Right cardiac atrium (tissue), 5 donors: ENCODE data around the gene UST. TPM values are rescaled to one million over a fixed set of nuclear protein-coding genes. Genes with fewer than 3 reads are reported as not detected.
"Not testable (repeated sequence)": the region's sequence is repeated elsewhere in the genome, so short reads cannot be mapped to it uniquely, and the experiment has no call there.

Experiments
- ATAC-seq, 2 donors: fragments of 200-7000 bp; cut with Tn5 transposase; one replicate each; pipeline versions ENCODE4 v1.8.0 to v1.9.1; 2020; ENCODE audit warnings: moderate library complexity in 2 of 2, mild to moderate bottlenecking in 1 of 2
- DNase-seq, 3 donors: peaks; one replicate each; pipeline ENCODE4 v3.0.0-alpha.2; 2020
- H3K27ac ChIP-seq: one replicate; pipeline ENCODE4 v1.5.1; 2013; ENCODE audit warnings: mild to moderate bottlenecking, low read length, control low read depth, moderate library complexity
- H3K27me3 ChIP-seq: one replicate; pipeline ENCODE4 v1.6.1; 2013; ENCODE audit not compliant: control insufficient read depth, insufficient read depth
- H3K4me1 ChIP-seq: one replicate; pipeline ENCODE4 v1.6.1; 2013; ENCODE audit warnings: low read length; ENCODE audit not compliant: control insufficient read depth, insufficient read depth
- H3K4me3 ChIP-seq: one replicate; pipeline ENCODE4 v1.5.1; 2013; ENCODE audit warnings: low read length, control low read depth
- H3K9me3 ChIP-seq: one replicate; pipeline ENCODE4 v1.6.1; 2013; ENCODE audit warnings: low read length; ENCODE audit not compliant: control insufficient read depth
- WGBS: extraction: QIAGEN DNeasy Blood & Tissue Kit; methylation state at CpG from one replicate; pipeline ENCODE4 v1.1.7; 2013; 5-methylcytosine and 5-hydroxymethylcytosine counted together
- intact Hi-C, 4 donors: fragments of 100-400 bp; cut with DNase I; formaldehyde crosslinking; loops; one replicate each; pipeline versions ENCODE4 v1.11.0 to v1.14.0; 2022 to 2023
- polyA plus RNA-seq: library from polyadenylated mRNA; stranded (reverse); fragments of 200-250 nt; gene quantifications from one replicate; pipeline ENCODE4 v1.2.3, GENCODE V29; 2013
- total RNA-seq, 4 donors: library from RNA; stranded (reverse); fragmentation: NEBNext Ultra II Directional; extraction: Animal tissue kit (Norgen Biotek cat#: 25700); gene quantifications; one replicate each; pipeline ENCODE4 v1.2.1, GENCODE V29; 2021
- donor health status: healthy with polysubstance abuse.
- donor health status: DM: no; HTN: yes; CAD: no.
- donor health status: DM: no; HTN: no; CAD: no.
- donor health status: DM: no; HTN: yes; CAD: no; lungs with severe emphysema.
- donor health status: DM: yes; HTN: yes; CAD: no.

UST gene
- total and polyA plus RNA-seq, 5 donors = 4.4 to 5.9 (median 5.1) TPM

GRCh38 chr6:148907573-148907972 is 160.7 kb downstream of the UST start:
- DNase-seq (no peak), ATAC-seq (no peak)
- Histone ChIP-seq H3K4me1 (no peaks in the 10 kb centered on the region), H3K27me3 (no peaks in the 10 kb centered on the region), H3K4me3 (no peak overlapping the region), H3K9me3 (no peaks in the 10 kb centered on the region), H3K27ac (no peak overlapping the region)
- 93% methylated on average over 4 of the region's 4 CpGs for WGBS
- intact Hi-C loops = no loop called here

GRCh38 chr6:148912252-148912651 is 165.4 kb downstream of the UST start:
- no peak for DNase-seq
- ATAC-seq = no peak
- intact Hi-C loops = no loop called here
- Histone ChIP-seq H3K27me3 (no peaks in the 10 kb centered on the region), H3K4me1 (no peaks in the 10 kb centered on the region), H3K4me3 (no peak overlapping the region), H3K9me3 (no peaks in the 10 kb centered on the region), H3K27ac (no peak overlapping the region)
- WGBS = 83% methylated on average over 5 of the region's 5 CpGs

- Histone ChIP-seq H3K4me1 (no peaks in the 10 kb centered on the region), H3K27me3 (no peaks in the 10 kb centered on the region), H3K9me3 (no peaks in the 10 kb centered on the region), H3K27ac (no peak overlapping the region), H3K4me3 (no peak overlapping the region)
- no peak for ATAC-seq
- DNase-seq = no peak
- intact Hi-C loops = no loop called here
- WGBS = 43% methylated on average over 1 of the region's 1 CpG
These were observed 169.0 kb downstream of the UST start for GRCh38 chr6:148915810-148916209.

- H3K27me3 ChIP-seq, H3K4me1 ChIP-seq, H3K9me3 ChIP-seq, H3K27ac ChIP-seq, ATAC-seq, DNase-seq, H3K4me3 ChIP-seq, intact Hi-C loops: not testable (repeated sequence)
- WGBS = 92% methylated on average over 10 of the region's 10 CpGs
These were observed 169.7 kb downstream of the UST start for GRCh38 chr6:148916485-148916884.

GRCh38 chr6:148924226-148925012 is 177.6 kb downstream of the UST start:
- intact Hi-C loops = no loop called here
- Histone ChIP-seq H3K4me3 (no peak overlapping the region), H3K9me3 (no peaks in the 10 kb centered on the region), H3K27me3 (no peaks in the 10 kb centered on the region), H3K4me1 (no peaks in the 10 kb centered on the region), H3K27ac (no peak overlapping the region)
- ATAC-seq (no peak), DNase-seq (no peak)
- WGBS = 68% methylated on average over 8 of the region's 8 CpGs

GRCh38 chr6:148925701-148926100 is 178.9 kb downstream of the UST start:
- Histone ChIP-seq H3K27ac (no peak overlapping the region), H3K27me3 (no peaks in the 10 kb centered on the region), H3K9me3 (no peaks in the 10 kb centered on the region), H3K4me1 (no peaks in the 10 kb centered on the region), H3K4me3 (no peak overlapping the region)
- DNase-seq = no peak
- intact Hi-C loops = no loop called here
- no peak for ATAC-seq
- 88% methylated on average over 2 of the region's 2 CpGs for WGBS

- H3K27ac ChIP-seq = no peak overlapping the region
- 82% methylated on average over 2 of the region's 2 CpGs for WGBS
- no peak overlapping the region for H3K4me3 ChIP-seq
- intact Hi-C loops = no loop called here
- H3K4me1 ChIP-seq = no peaks in the 10 kb centered on the region
- ATAC-seq = no peak
- no peak for DNase-seq
- H3K9me3 ChIP-seq = no peaks in the 10 kb centered on the region
- H3K27me3 ChIP-seq = no peaks in the 10 kb centered on the region
These were observed 179.6 kb downstream of the UST start for GRCh38 chr6:148926478-148926877.

- 91% methylated on average over 1 of the region's 1 CpG for WGBS
- intact Hi-C loops = no loop called here
- no peak overlapping the region for H3K27ac ChIP-seq
- H3K4me1 ChIP-seq = no peaks in the 10 kb centered on the region
- H3K9me3 ChIP-seq = no peaks in the 10 kb centered on the region
- H3K4me3 ChIP-seq = no peak overlapping the region
- no peak for DNase-seq
- ATAC-seq = no peak
- H3K27me3 ChIP-seq = no peaks in the 10 kb centered on the region
These were observed 180.8 kb downstream of the UST start for GRCh38 chr6:148927586-148927985.

- 98% methylated on average over 1 of the region's 1 CpG for WGBS
- Histone ChIP-seq H3K9me3 (no peaks in the 10 kb centered on the region), H3K27me3 (no peaks in the 10 kb centered on the region), H3K27ac (no peak overlapping the region), H3K4me1 (no peaks in the 10 kb centered on the region), H3K4me3 (no peak overlapping the region)
- DNase-seq = no peak
- intact Hi-C loops = no loop called here
- ATAC-seq = no peak
These were observed 182.0 kb downstream of the UST start for GRCh38 chr6:148928811-148929210.

GRCh38 chr6:148932208-148932607 is 185.4 kb downstream of the UST start:
- Histone ChIP-seq H3K27ac (no peak overlapping the region), H3K4me3 (no peak overlapping the region), H3K27me3 (no peaks in the 10 kb centered on the region), H3K9me3 (no peaks in the 10 kb centered on the region), H3K4me1 (peaks cover 4% of the 10 kb centered on the region)
- ATAC-seq (no peak), DNase-seq (no peak)
- intact Hi-C loops = no loop called here
- 79% methylated on average over 1 of the region's 1 CpG for WGBS

- ATAC-seq = no peak
- no peaks in the 10 kb centered on the region for H3K9me3 ChIP-seq
These were observed 185.9 kb downstream of the UST start for GRCh38 chr6:148932731-148933130.

GRCh38 chr6:148934539-148934938 is 187.7 kb downstream of the UST start:
- 40% methylated on average over 4 of the region's 4 CpGs for WGBS
- H3K9me3 ChIP-seq = no peaks in the 10 kb centered on the region
- H3K4me1 ChIP-seq = peaks cover 4% of the 10 kb centered on the region
- H3K27me3 ChIP-seq = no peaks in the 10 kb centered on the region
- intact Hi-C loops = no loop called here
- peak; percentile 59 to 75 (median 64) for DNase-seq
- H3K27ac ChIP-seq = no peak overlapping the region
- ATAC-seq = peak; percentile 55 to 60
- no peak overlapping the region for H3K4me3 ChIP-seq

More at GRCh38 chr6:148932731-148933130, 185.9 kb downstream of the UST start:
- intact Hi-C loops = no loop called here
- WGBS = 57% methylated on average over 4 of the region's 4 CpGs
- Histone ChIP-seq H3K4me3 (no peak overlapping the region), H3K27me3 (no peaks in the 10 kb centered on the region), H3K27ac (no peak overlapping the region), H3K4me1 (peaks cover 4% of the 10 kb centered on the region)
- no peak for DNase-seq
